WERI-Rb-1 (cell line): ENCODE data around the gene OBSCN.
A peak's percentile ranks its signal among the peaks of the same experiment; 100 is the strongest.

Experiments used
- DNase-seq: peaks from one replicate; pipeline ENCODE4 v3.0.0-alpha.2; 2020
- H3K27ac ChIP-seq: fragments of 250-450 bp; sonication (Bioruptor Pico); 2 replicates; pipeline ENCODE4 v1.5.1; 2020; ENCODE audit warnings: mild to moderate bottlenecking, moderate library complexity
- H3K27me3 ChIP-seq: fragments of 250-450 bp; sonication (Bioruptor Pico); 2 replicates; pipeline ENCODE4 v1.5.1; 2021; ENCODE audit warnings: mild to moderate bottlenecking, low read depth, moderate library complexity; ENCODE audit not compliant: insufficient read depth, severe bottlenecking
- H3K36me3 ChIP-seq: fragments of 250-450 bp; sonication (Bioruptor Pico); 2 replicates; pipeline ENCODE4 v1.5.1; 2020; ENCODE audit warnings: mild to moderate bottlenecking, moderate library complexity
- H3K4me3 ChIP-seq: 2 replicates; pipeline ENCODE4 v1.5.1; 2011; ENCODE audit warnings: low read depth, mild to moderate bottlenecking, control low read depth, low read length
- H3K9me3 ChIP-seq: fragments of 250-450 bp; sonication (Bioruptor Pico); 2 replicates; pipeline ENCODE4 v1.5.1; 2021; ENCODE audit warnings: mild to moderate bottlenecking, moderate library complexity; ENCODE audit not compliant: severe bottlenecking
- CTCF ChIP-seq: IDR thresholded peaks from 2 replicates; pipeline ENCODE4 v1.5.1; 2011; ENCODE audit warnings: low read depth, mild to moderate bottlenecking, control low read depth, inconsistent platforms, low read length

Gene OBSCN

GRCh38 chr1:228370941-228371740 lies 163.3 kb downstream of the OBSCN start:
- no peaks in the 10 kb centered on the region for H3K9me3 ChIP-seq
- TF ChIP-seq CTCF: no peak
- H3K27ac ChIP-seq: no peak overlapping the region
- H3K27me3 ChIP-seq: no peaks in the 10 kb centered on the region
- peak; percentile 5 for DNase-seq
- H3K4me3 ChIP-seq: no peak overlapping the region
- H3K36me3 ChIP-seq: no peaks in the 10 kb centered on the region

- H3K4me3 ChIP-seq: no peak overlapping the region
- no peak overlapping the region for H3K27ac ChIP-seq
- TF ChIP-seq CTCF: no peak
- no peaks in the 10 kb centered on the region for H3K36me3 ChIP-seq
- no peaks in the 10 kb centered on the region for H3K27me3 ChIP-seq
- no peaks in the 10 kb centered on the region for H3K9me3 ChIP-seq
- DNase-seq: no peak
These were observed 163.9 kb downstream of the OBSCN start for GRCh38 chr1:228371741-228372182.

GRCh38 chr1:228372183-228373003 lies 164.5 kb downstream of the OBSCN start:
- Histone ChIP-seq H3K9me3 (no peaks in the 10 kb centered on the region), H3K27ac (no peak overlapping the region), H3K4me3 (no peak overlapping the region), H3K27me3 (no peaks in the 10 kb centered on the region), H3K36me3 (no peaks in the 10 kb centered on the region)
- TF ChIP-seq CTCF: no peak
- peak; percentile 3 for DNase-seq

GRCh38 chr1:228373004-228373680 lies 165.3 kb downstream of the OBSCN start:
- peak; percentile 0 for DNase-seq
- Histone ChIP-seq H3K9me3 (no peaks in the 10 kb centered on the region), H3K27ac (no peak overlapping the region), H3K27me3 (no peaks in the 10 kb centered on the region), H3K4me3 (no peak overlapping the region), H3K36me3 (no peaks in the 10 kb centered on the region)
- TF ChIP-seq CTCF: no peak

GRCh38 chr1:228373681-228374571 lies 166.1 kb downstream of the OBSCN start:
- Histone ChIP-seq H3K27ac (no peak overlapping the region), H3K4me3 (no peak overlapping the region), H3K27me3 (no peaks in the 10 kb centered on the region), H3K36me3 (no peaks in the 10 kb centered on the region), H3K9me3 (no peaks in the 10 kb centered on the region)
- peak; percentile 0 for DNase-seq
- TF ChIP-seq CTCF: no peak
